Measurements from ENCODE around the gene CCDC106.

CCDC106 gene

GRCh38 chr19:55686311-55687050 is 38.5 kb downstream of the CCDC106 start:
- DNase-seq, result no peak

GRCh38 chr19:55687281-55688201 is 39.5 kb downstream of the CCDC106 start:
- DNase-seq, result no peak

DNA sequence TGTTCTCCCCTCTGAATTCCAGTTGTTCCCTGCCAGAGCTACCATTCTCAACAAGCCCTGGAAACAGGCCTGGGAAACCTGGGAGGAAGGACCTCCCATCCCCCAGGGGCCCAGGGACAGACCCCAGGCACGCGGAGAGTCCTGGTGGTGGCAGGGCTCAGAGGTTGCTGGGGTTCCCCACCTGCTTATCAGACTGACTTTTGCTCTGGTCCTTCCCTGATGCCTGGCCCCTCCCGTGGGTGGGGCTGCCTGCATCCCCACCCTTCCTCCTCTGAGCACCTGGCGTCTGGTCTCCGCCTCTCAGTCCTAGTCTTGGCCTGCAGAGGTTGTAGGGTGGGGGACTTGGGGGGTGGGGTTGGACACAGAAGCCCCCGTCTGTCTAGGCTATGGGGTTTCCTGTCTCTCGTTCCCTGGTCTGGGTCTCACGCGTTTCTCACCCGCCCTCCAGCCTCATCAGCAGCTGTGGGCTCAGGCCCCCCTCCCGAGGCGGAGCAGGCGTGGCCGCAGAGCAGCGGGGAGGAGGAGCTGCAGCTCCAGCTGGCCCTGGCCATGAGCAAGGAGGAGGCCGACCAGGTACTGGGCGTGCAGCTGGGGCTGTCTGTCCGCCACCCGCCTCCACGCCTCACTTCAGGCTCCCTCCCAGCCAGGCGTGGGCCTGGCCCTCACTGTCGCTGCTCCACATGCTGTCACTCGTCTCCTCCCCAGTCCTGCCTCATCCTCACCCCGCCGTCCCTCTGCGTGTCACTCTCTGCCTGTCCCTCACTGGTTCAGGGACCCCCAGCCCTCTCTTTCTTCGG is 40.6 kb downstream of the CCDC106 start:
- no peak for DNase-seq

- no peak for DNase-seq
Observed at GRCh38 chr19:55689411-55690108, 41.5 kb downstream of the CCDC106 start.

GRCh38 chr19:55690109-55690768 is 42.2 kb downstream of the CCDC106 start:
- no peak for DNase-seq

DNA sequence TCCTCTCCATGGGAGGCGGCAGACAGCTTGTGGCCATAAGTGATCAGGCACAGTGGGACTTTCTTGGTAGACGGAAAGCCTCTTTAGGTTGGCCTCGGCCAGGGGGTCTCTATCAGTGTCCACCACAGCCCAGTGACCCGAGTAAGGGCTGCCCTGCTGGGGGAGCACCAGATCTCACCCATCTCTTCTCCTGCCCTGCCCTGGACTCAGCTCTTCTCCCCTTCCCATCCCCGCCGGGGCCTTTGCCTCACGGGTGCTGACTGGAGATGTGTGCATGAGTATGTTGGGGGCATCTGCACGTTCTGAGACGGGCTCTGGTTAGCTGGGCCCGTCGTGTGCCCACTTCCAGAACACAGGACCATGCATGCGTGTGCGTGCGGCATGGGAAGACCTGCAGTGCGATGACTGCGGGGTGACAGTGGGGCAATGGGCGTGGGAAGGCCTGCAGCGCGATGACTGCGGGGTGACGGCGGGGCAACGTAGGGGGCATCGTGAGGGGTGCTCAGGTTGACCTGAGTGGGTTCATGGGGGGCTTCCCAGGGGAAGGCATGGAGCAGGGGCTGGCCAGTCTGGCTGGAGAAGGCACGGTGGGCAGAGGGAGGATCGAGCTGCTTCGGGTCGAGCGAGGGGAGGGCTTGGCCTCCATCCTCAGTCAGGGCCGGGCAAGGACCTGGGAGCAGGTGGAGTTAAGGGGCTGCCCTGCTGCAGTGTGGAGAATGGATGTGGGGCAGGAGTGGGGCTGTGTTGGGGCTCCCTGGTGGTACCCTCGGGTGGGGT is 42.9 kb downstream of the CCDC106 start:
- DNase-seq, result no peak

GRCh38 chr19:55691561-55692481 is 43.8 kb downstream of the CCDC106 start:
- DNase-seq, result no peak

- DNase-seq, result no peak
Observed at GRCh38 chr19:55692681-55693081, 44.7 kb downstream of the CCDC106 start.

DNA sequence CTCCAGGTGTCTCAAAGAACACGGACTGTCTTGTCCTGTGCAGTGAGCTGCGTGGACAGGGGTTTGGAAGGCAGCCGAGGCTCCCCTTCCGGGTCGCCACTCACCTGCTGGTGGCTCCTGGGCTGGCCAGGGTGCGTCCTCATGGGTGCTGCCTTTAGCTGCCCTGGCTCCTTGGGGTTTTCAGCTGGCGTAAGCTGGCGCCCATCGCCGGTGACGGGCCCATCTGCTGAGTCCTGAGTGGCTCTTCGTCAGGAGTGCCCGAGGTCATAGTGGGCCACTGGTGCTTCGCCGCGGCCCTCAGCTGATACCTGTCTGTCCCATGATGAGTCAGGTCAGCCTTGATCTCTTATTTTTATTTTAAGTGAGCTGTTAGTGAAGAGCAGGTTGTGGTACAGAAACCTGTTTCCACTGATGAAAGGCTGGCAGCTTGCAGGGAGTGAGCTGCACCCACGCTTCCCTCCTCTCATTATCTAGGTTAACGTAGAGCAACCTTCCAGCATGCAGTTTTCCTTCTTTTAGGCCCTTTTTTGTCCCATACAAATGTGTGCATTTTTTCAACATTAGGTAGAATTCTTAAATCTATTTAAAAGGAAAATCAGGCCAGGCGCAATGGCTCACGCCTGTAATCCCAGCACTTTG is 45.4 kb downstream of the CCDC106 start:
- no peak for DNase-seq

DNA sequence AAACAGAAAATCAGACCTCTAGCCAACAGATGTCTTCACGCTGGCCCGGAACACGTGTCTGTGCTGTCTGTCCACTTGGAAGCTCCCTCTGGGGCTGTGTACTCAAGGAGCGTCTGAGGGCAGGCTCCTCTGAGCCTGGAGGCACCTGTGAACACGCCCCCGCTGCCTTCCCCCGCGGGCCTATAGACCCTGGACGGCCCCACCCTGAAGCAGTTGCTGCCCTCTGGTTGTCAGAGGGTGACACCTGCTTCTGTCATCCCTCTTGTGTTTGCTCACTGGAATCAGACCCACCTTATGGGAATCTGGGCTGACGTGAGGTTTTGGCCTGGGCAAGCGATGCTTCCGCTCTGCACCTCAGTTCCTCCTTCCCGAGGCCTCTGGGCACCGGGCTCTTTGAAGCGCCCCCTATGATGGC is 46.2 kb downstream of the CCDC106 start:
- no peak for DNase-seq

GRCh38 chr19:55694656-55695491 is 46.9 kb downstream of the CCDC106 start:
- DNase-seq, result no peak

GRCh38 chr19:55695511-55696290 is 47.7 kb downstream of the CCDC106 start:
- no peak for DNase-seq

DNA sequence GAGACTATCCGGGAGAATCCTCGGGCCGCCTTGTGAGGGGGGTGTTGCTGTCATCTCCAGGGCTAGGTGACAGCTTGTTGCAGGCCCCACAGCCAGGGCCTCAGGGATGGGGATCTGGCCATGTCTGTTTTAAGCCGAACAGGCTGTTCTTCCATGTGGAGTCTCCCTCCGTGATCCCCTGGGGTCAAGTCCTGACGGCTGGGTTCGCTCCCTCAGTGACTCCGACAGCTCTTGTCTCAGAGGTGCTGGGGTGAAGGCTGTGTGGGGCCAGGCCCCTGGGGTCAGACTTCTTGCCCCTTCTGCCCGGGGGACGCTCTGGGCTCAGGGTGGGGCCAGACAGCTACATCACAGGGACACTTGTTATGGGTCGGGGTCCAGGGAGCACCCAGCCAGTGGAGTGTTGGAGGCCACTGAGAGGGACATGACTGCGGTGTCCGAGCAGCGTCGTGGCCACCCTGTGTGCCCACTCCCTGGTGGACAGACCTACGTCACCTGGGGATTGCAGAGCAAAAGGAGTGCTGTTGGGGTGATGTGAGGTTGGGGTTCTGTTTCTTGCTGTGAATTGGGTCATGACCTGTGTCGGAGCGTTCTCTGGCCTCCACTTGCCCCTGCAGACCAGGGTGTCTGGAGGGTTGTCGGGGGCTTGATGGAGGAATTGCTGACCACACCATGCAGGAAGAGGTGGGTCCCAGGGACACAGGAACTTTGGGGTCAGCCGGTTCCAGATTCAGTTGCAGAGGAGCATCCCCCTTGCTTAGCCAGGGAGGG is 48.5 kb downstream of the CCDC106 start:
- no peak for DNase-seq

DNA sequence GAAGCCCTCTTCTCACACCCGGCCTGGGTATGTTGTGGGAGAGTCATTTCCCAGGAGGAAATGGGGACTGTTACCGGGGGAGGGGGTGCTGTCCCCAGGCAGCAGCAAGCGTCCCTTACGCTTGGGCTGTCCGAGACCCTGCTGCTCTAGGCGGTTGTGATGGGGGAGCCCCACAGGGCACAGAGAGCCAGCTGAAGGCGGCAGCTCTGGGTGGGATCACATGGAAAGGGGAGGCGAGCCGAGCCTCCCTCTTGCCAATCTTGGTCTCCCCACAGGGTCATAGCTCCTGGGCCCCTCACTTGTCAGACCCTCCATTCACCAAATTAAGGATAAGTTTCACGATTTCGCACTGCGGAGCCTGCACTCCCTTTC is 49.0 kb downstream of the CCDC106 start:
- no peak for DNase-seq

GRCh38 chr19:55697698-55698097 is 49.7 kb downstream of the CCDC106 start:
- DNase-seq, result no peak

DNA sequence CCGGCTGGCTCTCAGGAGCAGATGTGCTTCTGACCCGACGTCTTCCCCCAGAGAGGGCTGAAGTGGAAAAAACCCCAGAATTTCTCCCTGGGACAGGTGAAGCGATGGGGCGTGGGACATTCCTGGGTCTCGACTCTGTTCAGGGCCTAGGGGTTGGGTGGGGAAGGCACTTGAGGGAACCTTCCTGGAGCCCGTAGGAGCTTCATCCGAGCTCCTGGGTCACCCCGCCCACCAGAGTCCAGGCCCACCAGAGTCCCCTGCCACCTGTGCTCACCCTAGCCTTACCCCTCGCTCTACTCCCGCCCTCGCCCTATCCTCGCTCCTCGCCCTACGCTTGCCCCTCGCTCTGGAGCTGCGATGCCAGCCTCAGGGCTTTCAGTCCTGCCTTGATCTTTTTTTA is 50.2 kb downstream of the CCDC106 start:
- no peak for DNase-seq

DNA sequence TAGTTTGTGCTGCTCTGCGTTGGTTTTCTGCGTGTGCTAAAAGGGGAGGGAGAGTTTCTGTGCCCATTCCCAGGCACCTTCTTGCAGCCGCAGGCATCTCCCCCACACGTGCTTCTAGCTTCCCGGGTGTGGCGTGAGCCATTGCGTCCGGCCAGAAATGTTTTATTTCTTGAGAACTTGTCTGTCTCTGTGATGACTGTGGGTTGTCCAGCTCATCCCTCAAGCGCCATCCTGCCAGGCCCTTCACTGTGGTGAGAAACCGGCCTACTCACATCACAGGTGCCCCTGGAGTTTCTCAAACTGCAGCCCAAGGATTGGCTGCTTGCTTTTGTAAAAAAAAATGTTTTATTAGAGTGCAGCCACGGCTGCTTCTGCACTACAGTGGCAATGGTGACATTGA is 51.2 kb downstream of the CCDC106 start:
- DNase-seq, result no peak

All from DMS 273 treated with DMSO at 0.1 percent for 48 hours (cell line).